ENCODE data around the gene CTSS.

GRCh38 chr1:150720703-150721102 lies 44.9 kb downstream of the CTSS start, which contains the start of gene HORMAD1:
- TF ChIP-seq CTCF (conservative IDR thresholded peaks at IDR 0.05; ENCODE audit: low read length), result no peak
- no peak for TF ChIP-seq EZH2phosphoT487 (IDR thresholded peaks at IDR 0.05; ENCODE audit: borderline replicate concordance, low read depth, low read length)

All from OCI-LY7 (cell line).